HT1080 (cell line): ENCODE data around the gene SEMA3A. TPM values are rescaled to one million over a fixed set of nuclear protein-coding genes. Genes with fewer than 3 reads are reported as not detected.
A peak's percentile ranks its signal among the peaks of the same experiment; 100 is the strongest.
"Not testable (repeated sequence)": the region's sequence is repeated elsewhere in the genome, so short reads cannot be mapped to it uniquely, and the experiment has no call there.

Experiments used
- DNase-seq: peaks from one replicate; pipeline ENCODE4 v3.0.0-alpha.2; 2015; ENCODE audit warnings: low read depth
- total RNA-seq: library from RNA; depleted of rRNA; stranded (reverse); fragments of >200 nt; shearing (Covaris generic); gene quantifications from 2 replicates; pipeline ENCODE4 v1.2.3, GENCODE V29; 2014

SEMA3A gene
- total RNA-seq, 1 experiment from 2014 or later: 8.6 TPM

DNA sequence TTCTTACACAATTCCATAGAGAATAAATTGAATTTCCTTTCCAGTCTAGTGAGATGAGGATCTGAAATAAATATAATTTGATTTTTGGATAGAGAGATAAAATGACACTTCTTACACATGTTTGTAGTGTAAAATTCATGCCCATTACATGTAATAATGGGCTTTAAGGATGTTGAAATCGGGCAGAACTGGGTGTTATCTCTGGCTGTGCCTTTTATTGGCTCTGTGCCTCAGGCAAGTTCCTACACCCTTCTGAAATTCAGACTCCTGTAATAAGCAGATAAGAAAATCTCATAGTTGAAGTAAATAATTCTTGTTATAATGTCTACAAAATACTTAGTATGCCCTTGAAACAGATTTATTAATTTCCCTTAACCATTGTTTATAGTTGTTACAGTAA, 125.6 kb downstream of the SEMA3A start:
- DNase-seq: no peak

DNA sequence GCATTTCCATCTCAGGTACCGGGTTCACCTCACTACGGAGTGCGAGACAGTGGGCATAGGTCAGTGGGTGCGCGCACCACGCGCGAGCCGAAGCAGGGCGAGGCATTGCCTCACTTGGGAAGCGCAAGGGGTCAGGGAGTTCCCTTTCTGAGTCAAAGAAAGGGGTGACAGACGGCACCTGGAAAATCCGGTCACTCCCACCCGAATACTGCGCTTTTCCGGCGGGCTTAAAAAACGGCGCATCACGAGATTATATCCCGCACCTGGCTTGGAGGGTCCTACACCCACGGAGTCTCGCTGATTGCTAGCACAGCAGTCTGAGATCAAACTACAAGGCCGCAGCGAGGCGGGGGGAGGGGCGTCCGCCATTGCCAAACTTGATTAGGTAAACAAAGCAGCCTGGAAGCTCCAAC, 132.1 kb downstream of the SEMA3A start:
- DNase-seq: not testable (repeated sequence)

DNA sequence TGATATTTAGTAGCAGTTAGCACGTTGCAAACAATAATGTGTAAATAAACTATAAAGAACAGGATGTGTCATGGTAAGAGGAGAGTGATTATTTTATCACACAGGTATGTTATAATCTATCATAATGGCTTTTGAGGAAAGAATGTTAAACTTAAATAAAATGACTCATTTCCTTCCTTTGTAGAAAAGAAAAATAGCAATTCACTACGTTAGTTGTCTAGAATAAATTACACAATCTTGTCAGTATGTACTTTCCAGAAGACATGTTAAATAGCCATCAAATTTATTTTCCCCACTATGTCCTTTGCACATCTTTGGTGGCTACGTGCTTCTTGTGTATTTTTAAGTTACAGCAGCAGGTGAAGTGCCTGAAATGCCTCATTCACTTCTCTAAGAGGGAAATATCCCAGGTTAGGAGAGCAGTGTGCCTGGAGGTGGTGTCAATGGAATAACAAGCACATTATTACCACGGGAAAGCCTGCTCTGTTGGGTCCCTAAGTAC, 133.8 kb downstream of the SEMA3A start:
- DNase-seq: peak; percentile 75

DNA sequence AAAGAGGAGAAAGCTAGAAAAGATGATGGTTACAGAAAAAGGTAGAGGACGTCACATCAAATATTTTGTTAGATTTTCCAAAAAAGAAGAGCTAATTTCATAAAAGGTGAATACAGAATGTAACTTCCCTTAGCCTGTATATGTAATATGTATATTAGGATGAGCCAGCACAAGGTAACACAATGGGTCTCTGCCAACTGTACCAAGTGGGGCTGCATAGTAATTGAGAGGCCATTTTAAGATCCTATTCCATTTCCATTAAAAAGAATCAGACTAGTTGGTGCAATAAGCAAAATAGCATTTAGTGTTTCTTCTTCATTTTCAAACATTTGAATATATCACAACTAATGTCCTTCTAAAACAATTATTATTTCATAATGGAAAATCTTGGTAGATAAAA, 134.6 kb downstream of the SEMA3A start:
- DNase-seq: no peak

DNA sequence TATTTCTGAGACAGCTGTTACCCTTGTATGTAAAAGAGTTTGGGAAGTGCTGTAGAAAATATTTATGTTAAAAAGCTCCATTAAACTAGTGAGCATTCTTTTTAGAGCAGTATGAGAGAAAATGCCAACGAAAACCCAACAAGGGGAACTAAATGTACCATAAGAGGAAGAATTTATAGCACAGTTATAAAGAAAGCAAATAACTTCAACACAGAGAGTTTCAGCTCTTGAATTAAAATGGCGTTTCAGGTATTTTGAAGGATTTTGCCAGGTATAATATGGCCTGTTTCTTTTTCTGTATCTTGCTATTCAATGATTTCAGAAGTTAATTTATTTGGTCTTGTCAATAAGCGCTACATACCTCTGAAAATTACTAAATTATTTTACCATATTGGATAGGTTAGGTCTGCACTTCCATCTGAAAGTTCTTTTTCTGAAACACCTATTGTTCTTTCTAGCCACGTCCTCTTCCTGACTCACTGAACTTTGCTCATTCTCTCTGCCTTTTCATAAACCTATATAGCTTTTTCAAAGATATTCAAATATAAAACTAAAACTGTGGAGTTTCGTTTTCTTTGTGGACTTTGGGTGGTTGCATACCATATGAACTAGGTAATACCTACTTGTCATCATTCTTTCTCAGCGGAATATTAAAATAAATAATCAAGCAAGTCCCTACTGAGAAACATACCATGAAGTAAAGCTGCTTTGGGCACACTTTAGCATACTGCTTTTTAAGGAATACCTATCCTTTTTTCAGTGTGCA, 136.1 kb downstream of the SEMA3A start:
- peak; percentile 54 for DNase-seq

DNA sequence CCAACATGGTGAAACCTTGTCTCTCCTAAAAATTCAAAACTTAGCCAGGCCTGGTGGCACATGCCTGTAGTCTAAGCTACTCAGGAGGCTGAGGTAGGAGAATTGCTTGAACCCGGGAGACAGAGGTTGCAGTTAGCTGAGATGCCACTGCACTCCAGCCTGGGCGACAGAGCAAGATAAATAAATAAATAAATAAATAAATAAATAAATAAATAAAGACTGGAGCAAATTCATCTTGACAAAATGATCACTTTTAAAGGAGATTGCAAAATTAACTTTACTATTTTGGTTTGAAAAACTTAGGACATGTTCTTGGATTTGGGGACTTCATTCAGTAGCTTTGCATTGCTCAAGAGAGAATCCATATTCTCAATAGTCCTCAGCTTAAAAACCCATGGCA, 137.0 kb downstream of the SEMA3A start:
- no peak for DNase-seq

DNA sequence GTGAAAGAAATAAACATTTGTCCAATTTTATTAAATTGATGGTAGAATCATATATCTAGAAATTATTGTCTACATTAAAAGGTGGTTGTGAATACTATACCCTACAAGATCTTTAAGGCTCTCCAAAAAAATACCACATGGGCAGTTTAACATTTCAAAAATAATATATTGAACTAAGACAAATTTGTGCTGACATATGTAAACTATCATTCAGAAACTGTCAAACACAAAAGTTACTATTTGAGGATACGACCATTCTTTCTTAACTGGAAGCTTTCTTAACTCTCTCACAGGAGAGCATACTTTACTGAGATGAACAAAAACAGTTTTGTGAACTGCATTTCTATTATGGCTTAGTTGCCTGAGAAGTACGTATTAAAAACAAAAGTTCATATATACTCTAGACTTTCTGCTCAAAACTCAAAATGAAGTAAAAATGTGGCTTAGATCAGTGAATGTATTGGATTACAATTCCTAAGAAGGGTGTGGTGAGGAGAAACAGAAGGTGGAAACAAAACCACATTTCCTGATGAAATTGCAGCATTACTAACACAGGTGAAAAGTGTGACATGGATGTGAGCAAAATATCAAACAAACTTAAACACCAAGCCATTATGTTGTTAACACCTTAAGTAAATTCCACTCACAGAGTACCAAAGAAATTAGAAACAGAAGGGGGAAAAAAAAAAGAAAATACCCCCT, 138.5 kb downstream of the SEMA3A start:
- peak; percentile 10 for DNase-seq

DNA sequence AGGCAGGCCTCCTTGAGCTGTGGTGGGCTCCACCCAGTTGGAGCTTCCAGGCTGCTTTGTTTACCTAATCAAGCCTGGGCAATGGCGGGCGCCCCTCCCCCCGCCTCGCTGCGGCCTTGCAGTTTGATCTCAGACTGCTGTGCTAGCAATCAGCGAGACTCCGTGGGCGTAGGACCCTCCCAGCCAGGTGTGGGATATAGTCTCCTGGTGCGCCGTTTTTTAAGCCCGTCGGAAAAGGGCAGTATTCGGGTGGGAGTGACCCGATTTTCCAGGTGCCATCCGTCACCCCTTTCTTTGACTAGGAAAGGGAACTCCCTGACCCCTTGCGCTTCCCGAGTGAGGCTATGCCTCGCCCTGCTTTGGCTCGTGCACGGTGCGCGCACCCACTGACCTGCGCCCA, 139.4 kb downstream of the SEMA3A start:
- not testable (repeated sequence) for DNase-seq

DNA sequence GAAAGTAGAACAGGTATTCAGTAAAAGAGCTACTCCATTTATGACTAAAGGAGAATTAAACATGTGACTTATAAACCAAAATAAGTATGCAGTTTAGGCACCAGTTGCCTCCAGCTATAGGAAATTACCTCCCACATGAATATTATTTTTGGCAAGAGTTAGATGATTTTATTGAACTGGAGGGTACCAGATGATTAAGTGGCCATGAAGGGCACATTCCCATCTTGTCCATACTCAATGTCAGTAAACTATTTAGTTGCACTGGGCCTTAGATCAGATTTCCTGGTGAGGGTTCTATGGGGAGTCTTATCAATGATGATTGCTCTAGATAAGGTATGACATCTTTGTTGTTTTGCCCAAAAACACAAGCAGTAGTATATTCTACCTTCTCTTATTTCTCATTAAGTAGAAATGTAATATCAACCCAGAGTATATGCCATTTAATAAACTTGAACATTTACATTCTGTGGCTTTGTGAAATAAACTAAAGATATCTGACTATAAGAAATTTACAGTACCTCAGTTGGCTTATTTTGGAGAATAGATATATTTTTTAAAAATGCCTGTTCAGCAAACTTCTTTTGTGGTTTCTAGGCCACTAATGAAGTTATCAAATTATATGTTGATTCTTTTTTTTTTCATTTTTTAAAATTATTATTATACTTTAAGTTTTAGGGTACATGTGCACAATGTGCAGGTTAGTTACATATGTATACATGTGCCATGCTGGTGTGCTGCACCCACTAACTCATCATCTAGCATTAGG, 145.3 kb downstream of the SEMA3A start:
- no peak for DNase-seq

DNA sequence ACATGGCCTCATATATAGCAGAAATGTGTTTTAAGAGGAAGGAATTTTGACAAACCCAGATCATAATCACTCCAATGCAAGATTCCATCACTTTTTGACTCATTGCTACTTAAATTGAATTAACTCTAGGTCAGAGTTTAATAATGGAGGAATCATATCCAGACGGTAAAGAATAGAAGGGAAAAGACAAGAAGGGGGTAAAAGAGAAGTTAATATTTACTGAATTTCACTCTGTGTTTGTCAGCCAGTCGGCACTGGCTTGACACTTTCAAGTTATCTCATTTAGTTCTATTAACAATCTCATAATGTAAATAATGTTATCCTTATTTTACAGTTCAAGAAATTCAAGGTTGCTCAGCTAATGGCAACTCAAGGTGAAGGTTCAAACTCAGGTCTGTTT, 147.5 kb downstream of the SEMA3A start:
- DNase-seq: no peak

DNA sequence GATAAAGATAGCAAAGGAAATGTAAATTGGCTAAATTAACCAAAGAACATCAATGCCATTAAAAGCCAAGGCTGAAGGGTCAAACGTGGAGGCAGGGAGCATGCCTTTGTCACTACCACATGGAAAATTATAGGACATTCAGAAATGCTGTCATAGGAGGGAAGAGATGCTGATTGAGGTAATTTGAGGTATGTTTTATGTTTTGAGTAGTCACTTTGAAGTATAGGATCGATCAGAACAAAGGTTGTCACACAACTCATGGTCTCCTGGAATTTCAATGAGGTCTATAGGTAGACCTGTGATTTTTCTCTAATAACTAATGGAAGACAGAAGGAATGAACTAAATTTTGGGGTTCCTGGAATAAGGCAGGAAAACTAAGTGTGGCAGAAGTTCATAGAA, 149.8 kb downstream of the SEMA3A start:
- no peak for DNase-seq

DNA sequence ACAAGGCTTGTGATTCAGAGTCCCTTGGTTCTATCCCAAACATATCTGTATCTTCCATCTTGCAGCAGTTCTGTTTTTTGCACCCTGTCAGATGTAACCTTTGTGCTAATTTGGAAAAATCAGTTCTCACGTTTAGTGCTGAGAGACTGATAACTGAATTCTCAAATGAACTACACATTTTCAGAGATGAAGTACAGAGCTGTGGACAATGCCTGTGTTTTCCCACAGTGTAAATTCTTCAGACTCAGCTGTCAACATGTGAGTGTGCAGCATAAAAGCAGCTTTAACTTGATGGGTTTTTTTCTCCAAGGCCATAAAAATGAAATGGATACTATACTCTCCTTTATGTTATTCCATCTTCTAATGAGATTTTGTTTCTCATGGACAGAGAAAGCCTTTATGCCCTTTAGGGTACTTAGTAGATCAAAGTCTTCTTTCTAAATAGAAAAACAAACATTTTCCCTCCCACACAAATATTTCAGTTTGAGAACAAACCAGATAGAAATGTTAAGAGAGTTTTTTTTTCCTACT, 150.9 kb downstream of the SEMA3A start:
- no peak for DNase-seq

DNA sequence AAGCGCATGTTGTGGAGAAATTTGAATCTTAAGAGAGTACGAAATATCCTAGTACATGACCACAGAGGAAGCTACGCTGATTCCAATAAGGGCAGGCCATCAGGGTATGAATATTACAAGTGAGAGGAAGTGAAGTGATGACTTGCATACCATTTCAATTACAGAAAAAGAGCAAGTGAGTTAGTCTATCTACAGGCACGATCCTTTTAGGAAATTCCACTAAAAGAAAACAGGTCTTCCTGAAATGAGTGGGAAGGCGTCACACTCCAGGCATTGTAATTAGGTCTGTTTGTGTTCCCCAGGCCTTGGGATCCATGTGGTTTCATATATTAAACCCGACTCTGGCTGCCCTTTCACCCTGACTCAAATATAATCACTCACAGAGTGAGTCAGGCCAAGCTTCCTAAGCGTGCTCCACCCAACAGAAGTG, 152.5 kb downstream of the SEMA3A start:
- DNase-seq: peak; percentile 80

DNA sequence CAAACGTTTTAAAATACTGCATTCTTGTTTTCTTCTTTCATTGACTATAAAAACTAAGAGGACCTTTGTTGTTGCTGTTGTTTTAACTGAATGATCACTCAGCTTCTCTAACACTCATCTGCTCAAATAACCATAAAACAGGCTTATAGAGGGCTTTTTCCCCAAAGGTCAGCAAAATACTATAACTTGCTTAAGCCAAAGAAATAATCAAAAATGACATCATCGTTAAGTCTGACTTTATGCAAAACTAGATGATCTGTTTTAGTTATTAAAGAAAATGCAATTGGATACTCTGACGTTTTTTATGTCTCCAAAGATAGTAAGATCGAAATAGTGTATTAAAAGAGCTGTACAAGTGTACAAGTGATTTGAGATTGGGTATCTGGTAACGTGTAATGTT, 152.9 kb downstream of the SEMA3A start:
- DNase-seq: no peak

DNA sequence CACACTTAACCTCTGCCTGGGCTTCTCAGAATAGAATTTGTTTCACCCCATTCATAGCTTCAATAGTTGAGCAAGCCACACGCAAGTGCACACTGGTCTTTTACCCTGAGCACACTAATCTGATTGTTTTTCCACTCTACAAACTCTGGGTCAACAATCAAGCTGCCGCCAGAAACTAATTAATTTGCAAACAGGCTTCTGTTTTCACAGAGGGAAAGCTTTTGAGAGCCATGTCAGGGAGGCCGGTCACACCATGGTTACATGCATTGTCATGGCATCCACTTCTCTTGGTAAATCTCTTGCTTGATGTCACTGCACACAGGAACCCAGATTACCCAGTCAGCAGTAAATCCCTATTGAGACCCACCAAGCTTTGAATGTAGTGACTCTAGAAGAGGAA, 154.2 kb downstream of the SEMA3A start:
- DNase-seq: no peak

DNA sequence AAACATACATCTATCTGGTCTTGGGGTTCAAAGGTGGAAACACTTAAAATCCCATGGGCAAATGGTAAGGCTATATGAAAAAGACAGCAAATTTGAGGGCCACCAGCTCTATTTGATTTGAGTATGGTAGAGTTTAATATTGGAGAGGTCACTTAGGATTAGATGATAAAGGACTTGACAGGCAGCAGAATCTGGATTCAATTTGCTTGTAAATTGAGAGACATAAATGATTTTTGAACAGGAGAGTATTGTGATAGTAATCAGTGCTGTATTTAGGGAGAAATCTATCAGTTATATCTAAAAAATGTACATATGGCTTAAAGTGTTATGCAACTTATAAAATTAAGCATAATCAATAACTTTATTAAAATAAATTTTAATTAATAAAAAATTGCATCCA, 155.2 kb downstream of the SEMA3A start:
- DNase-seq: no peak

DNA sequence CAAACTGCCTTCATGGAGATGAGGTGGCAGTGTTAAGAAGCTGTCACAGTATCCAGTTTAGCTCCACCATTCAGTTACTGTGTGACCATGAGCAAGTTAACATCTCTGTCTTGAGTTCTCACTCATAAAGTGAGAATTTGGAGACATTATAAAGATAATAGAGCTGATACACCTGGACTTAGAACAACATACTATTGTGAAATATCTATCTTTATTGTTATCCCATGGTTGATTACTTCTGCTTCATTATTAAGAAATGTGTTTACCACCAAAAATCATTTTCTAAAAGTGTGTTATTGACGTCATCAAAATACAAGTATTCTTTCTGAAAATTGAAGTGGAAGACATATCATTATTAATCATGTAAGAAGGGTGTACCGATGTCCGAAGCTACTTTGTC, 166.9 kb downstream of the SEMA3A start:
- no peak for DNase-seq

DNA sequence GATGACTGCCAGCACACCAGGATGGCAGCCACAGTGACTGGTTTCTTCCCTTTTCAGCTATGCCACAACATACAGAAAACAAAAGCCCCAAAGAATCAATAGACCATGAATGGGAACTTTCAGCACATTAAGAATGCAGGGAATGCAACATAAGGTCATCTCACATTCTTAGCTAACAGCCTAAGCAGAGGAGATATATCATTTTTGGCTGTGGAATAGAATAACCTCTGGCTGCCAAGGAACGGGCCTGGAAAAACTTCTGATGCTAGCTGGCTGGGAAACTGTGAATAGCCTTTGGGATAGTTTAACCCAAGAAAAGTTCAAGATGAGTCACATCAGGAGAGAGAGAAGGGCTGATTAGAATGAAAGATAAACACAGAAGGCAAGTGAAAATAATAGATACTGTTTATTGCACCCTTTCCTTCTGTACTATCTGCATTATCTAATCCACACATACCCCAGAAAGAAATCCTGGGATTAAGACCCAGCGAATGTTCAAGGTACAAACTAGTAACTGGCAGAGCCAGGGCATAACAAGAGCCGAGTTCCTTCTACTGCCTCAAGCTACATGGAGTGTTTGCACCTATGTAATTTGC, 169.2 kb downstream of the SEMA3A start:
- DNase-seq: peak; percentile 87

DNA sequence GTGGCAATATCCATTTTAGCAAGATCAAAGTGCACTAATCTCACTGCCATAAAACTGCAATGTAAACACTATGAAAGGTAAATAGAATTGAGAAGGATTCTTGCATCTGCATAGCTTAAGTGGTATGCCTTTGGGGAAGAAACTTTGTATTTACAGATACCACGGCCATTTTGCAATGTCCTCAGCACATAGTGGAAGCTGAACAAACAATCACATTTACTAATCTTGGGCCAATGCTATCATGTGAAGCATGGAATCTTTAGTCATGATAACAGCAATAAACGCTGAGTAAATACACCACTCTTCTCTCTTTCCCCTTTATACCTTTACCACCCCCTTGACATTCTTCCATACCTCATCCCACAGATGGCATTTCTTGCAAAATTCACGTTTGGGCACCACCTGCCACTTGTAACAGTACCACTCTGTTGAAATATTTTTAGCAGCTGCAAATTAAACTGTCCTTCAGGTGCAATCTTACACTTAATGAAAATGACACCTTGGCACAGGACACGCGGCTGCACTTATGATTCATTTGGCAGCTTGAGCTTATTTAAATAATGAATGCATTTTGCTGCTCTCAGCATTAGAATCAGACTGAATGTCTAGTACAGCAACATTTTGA, 171.8 kb downstream of the SEMA3A start:
- no peak for DNase-seq

DNA sequence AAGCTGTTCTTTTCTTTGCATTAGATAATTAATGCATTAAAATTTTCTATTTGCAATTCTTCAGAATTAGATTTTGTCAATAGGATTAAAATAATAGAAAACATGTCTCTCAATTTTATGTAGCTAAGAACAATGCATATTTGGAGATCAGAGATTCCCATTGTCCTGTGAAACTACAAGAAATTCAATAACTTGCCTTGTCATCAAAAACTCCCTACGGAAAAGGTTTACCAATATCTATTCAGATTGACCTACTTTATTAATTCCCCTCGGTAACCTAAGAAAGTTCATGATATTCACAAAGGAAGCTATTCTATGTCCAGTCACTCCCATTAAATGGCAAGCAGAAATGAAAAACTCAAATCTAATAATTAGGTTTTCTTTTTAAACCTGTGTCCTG, 172.6 kb downstream of the SEMA3A start:
- DNase-seq: no peak
